ENCODE results near the gene WDSUB1.

WDSUB1 gene

GRCh38 chr2:159199761-159200465 lies 86.6 kb downstream of the WDSUB1 start:
- H3K4me1 ChIP-seq (ENCODE audit: control insufficient read depth in 1 of 2, insufficient read depth in 2 of 2, low read length in 2 of 2) = peaks cover 0 to 5% of the 10 kb centered on the region in 2 donors
- H3K9ac ChIP-seq (ENCODE audit: low read depth in 1 of 2, low read length in 2 of 2) = no peak overlapping the region
- no peak overlapping the region for H3K4me3 ChIP-seq (ENCODE audit: low read depth in 1 of 2, low read length in 2 of 2)
- no peak overlapping the region for H3K27ac ChIP-seq (ENCODE audit: low read depth, low read length)
- H3K36me3 ChIP-seq (ENCODE audit: control insufficient read depth in 1 of 2, insufficient read depth in 2 of 2, low read length in 2 of 2) = peaks cover 37 to 56% of the 10 kb centered on the region in 2 donors
- no peaks in the 10 kb centered on the region for H3K27me3 ChIP-seq (ENCODE audit: control insufficient read depth in 1 of 2, insufficient read depth in 2 of 2, low read length in 2 of 2)
- no peaks in the 10 kb centered on the region for H3K9me3 ChIP-seq (ENCODE audit: control insufficient read depth in 1 of 2, low read length in 2 of 2)

- H3K36me3 ChIP-seq (ENCODE audit: control insufficient read depth in 1 of 2, insufficient read depth in 2 of 2, low read length in 2 of 2) = peaks cover 39 to 62% of the 10 kb centered on the region in 2 donors
- no peak overlapping the region for H3K27ac ChIP-seq (ENCODE audit: low read depth, low read length)
- H3K9ac ChIP-seq (ENCODE audit: low read depth in 1 of 2, low read length in 2 of 2) = no peak overlapping the region
- no peaks in the 10 kb centered on the region for H3K9me3 ChIP-seq (ENCODE audit: control insufficient read depth in 1 of 2, low read length in 2 of 2)
- H3K4me3 ChIP-seq (ENCODE audit: low read depth in 1 of 2, low read length in 2 of 2) = no peak overlapping the region
- H3K27me3 ChIP-seq (ENCODE audit: control insufficient read depth in 1 of 2, insufficient read depth in 2 of 2, low read length in 2 of 2) = no peaks in the 10 kb centered on the region
- H3K4me1 ChIP-seq (ENCODE audit: control insufficient read depth in 1 of 2, insufficient read depth in 2 of 2, low read length in 2 of 2) = peaks cover 0 to 5% of the 10 kb centered on the region in 2 donors
These were observed 87.3 kb downstream of the WDSUB1 start for GRCh38 chr2:159199236-159199635.

- Histone ChIP-seq H3K4me1 (ENCODE audit: control insufficient read depth in 1 of 2, insufficient read depth in 2 of 2, low read length in 2 of 2) (peaks cover 0 to 5% of the 10 kb centered on the region in 2 donors), H3K9me3 (ENCODE audit: control insufficient read depth in 1 of 2, low read length in 2 of 2) (no peaks in the 10 kb centered on the region), H3K27ac (ENCODE audit: low read depth, low read length) (no peak overlapping the region), H3K9ac (ENCODE audit: low read depth in 1 of 2, low read length in 2 of 2) (no peak overlapping the region), H3K4me3 (ENCODE audit: low read depth in 1 of 2, low read length in 2 of 2) (no peak overlapping the region), H3K27me3 (ENCODE audit: control insufficient read depth in 1 of 2, insufficient read depth in 2 of 2, low read length in 2 of 2) (no peaks in the 10 kb centered on the region), H3K36me3 (ENCODE audit: control insufficient read depth in 1 of 2, insufficient read depth in 2 of 2, low read length in 2 of 2) (peaks cover 47 to 63% of the 10 kb centered on the region in 2 donors)
These were observed 90.0 kb downstream of the WDSUB1 start for GRCh38 chr2:159196393-159196925.

- no peak overlapping the region for H3K27ac ChIP-seq (ENCODE audit: low read depth, low read length)
- H3K9ac ChIP-seq (ENCODE audit: low read depth in 1 of 2, low read length in 2 of 2) = no peak overlapping the region
- H3K27me3 ChIP-seq (ENCODE audit: control insufficient read depth in 1 of 2, insufficient read depth in 2 of 2, low read length in 2 of 2) = no peaks in the 10 kb centered on the region
- H3K36me3 ChIP-seq (ENCODE audit: control insufficient read depth in 1 of 2, insufficient read depth in 2 of 2, low read length in 2 of 2) = peaks cover 49 to 60% of the 10 kb centered on the region in 2 donors
- H3K9me3 ChIP-seq (ENCODE audit: control insufficient read depth in 1 of 2, low read length in 2 of 2) = no peaks in the 10 kb centered on the region
- H3K4me3 ChIP-seq (ENCODE audit: low read depth in 1 of 2, low read length in 2 of 2) = no peak overlapping the region
- H3K4me1 ChIP-seq (ENCODE audit: control insufficient read depth in 1 of 2, insufficient read depth in 2 of 2, low read length in 2 of 2) = no peaks in the 10 kb centered on the region
These were observed 90.8 kb downstream of the WDSUB1 start for GRCh38 chr2:159195697-159196096.

- Histone ChIP-seq H3K9me3 (ENCODE audit: control insufficient read depth in 1 of 2, low read length in 2 of 2) (no peaks in the 10 kb centered on the region), H3K4me1 (ENCODE audit: control insufficient read depth in 1 of 2, insufficient read depth in 2 of 2, low read length in 2 of 2) (no peaks in the 10 kb centered on the region), H3K9ac (ENCODE audit: low read depth in 1 of 2, low read length in 2 of 2) (no peak overlapping the region), H3K4me3 (ENCODE audit: low read depth in 1 of 2, low read length in 2 of 2) (no peak overlapping the region), H3K27me3 (ENCODE audit: control insufficient read depth in 1 of 2, insufficient read depth in 2 of 2, low read length in 2 of 2) (no peaks in the 10 kb centered on the region), H3K27ac (ENCODE audit: low read depth, low read length) (no peak overlapping the region), H3K36me3 (ENCODE audit: control insufficient read depth in 1 of 2, insufficient read depth in 2 of 2, low read length in 2 of 2) (peaks cover 42 to 59% of the 10 kb centered on the region in 2 donors)
These were observed 92.3 kb downstream of the WDSUB1 start for GRCh38 chr2:159194241-159194640.

GRCh38 chr2:159193791-159194190 lies 92.7 kb downstream of the WDSUB1 start:
- H3K9me3 ChIP-seq (ENCODE audit: control insufficient read depth in 1 of 2, low read length in 2 of 2) = no peaks in the 10 kb centered on the region
- H3K4me3 ChIP-seq (ENCODE audit: low read depth in 1 of 2, low read length in 2 of 2) = no peak overlapping the region
- no peaks in the 10 kb centered on the region for H3K27me3 ChIP-seq (ENCODE audit: control insufficient read depth in 1 of 2, insufficient read depth in 2 of 2, low read length in 2 of 2)
- no peak overlapping the region for H3K27ac ChIP-seq (ENCODE audit: low read depth, low read length)
- no peaks in the 10 kb centered on the region for H3K4me1 ChIP-seq (ENCODE audit: control insufficient read depth in 1 of 2, insufficient read depth in 2 of 2, low read length in 2 of 2)
- no peak overlapping the region for H3K9ac ChIP-seq (ENCODE audit: low read depth in 1 of 2, low read length in 2 of 2)
- H3K36me3 ChIP-seq (ENCODE audit: control insufficient read depth in 1 of 2, insufficient read depth in 2 of 2, low read length in 2 of 2) = peaks cover 42 to 60% of the 10 kb centered on the region in 2 donors

- Histone ChIP-seq H3K4me1 (ENCODE audit: control insufficient read depth in 1 of 2, insufficient read depth in 2 of 2, low read length in 2 of 2) (no peaks in the 10 kb centered on the region), H3K4me3 (ENCODE audit: low read depth in 1 of 2, low read length in 2 of 2) (no peak overlapping the region), H3K27ac (ENCODE audit: low read depth, low read length) (no peak overlapping the region), H3K9me3 (ENCODE audit: control insufficient read depth in 1 of 2, low read length in 2 of 2) (no peaks in the 10 kb centered on the region), H3K9ac (ENCODE audit: low read depth in 1 of 2, low read length in 2 of 2) (no peak overlapping the region), H3K27me3 (ENCODE audit: control insufficient read depth in 1 of 2, insufficient read depth in 2 of 2, low read length in 2 of 2) (no peaks in the 10 kb centered on the region), H3K36me3 (ENCODE audit: control insufficient read depth in 1 of 2, insufficient read depth in 2 of 2, low read length in 2 of 2) (peaks cover 36 to 55% of the 10 kb centered on the region in 2 donors)
These were observed 94.1 kb downstream of the WDSUB1 start for GRCh38 chr2:159192371-159192918.

- H3K4me1 ChIP-seq (ENCODE audit: control insufficient read depth in 1 of 2, insufficient read depth in 2 of 2, low read length in 2 of 2) = no peaks in the 10 kb centered on the region
- no peaks in the 10 kb centered on the region for H3K27me3 ChIP-seq (ENCODE audit: control insufficient read depth in 1 of 2, insufficient read depth in 2 of 2, low read length in 2 of 2)
- no peak overlapping the region for H3K27ac ChIP-seq (ENCODE audit: low read depth, low read length)
- peaks cover 15 to 58% of the 10 kb centered on the region in 2 donors for H3K36me3 ChIP-seq (ENCODE audit: control insufficient read depth in 1 of 2, insufficient read depth in 2 of 2, low read length in 2 of 2)
- no peaks in the 10 kb centered on the region for H3K9me3 ChIP-seq (ENCODE audit: control insufficient read depth in 1 of 2, low read length in 2 of 2)
- no peak overlapping the region for H3K9ac ChIP-seq (ENCODE audit: low read depth in 1 of 2, low read length in 2 of 2)
- no peak overlapping the region for H3K4me3 ChIP-seq (ENCODE audit: low read depth in 1 of 2, low read length in 2 of 2)
These were observed 98.1 kb downstream of the WDSUB1 start for GRCh38 chr2:159188449-159188848.

GRCh38 chr2:159187106-159187505 lies 99.4 kb downstream of the WDSUB1 start:
- no peak overlapping the region for H3K4me3 ChIP-seq (ENCODE audit: low read depth in 1 of 2, low read length in 2 of 2)
- no peak overlapping the region for H3K9ac ChIP-seq (ENCODE audit: low read depth in 1 of 2, low read length in 2 of 2)
- H3K27me3 ChIP-seq (ENCODE audit: control insufficient read depth in 1 of 2, insufficient read depth in 2 of 2, low read length in 2 of 2) = no peaks in the 10 kb centered on the region
- H3K27ac ChIP-seq (ENCODE audit: low read depth, low read length) = no peak overlapping the region
- H3K4me1 ChIP-seq (ENCODE audit: control insufficient read depth in 1 of 2, insufficient read depth in 2 of 2, low read length in 2 of 2) = no peaks in the 10 kb centered on the region
- H3K9me3 ChIP-seq (ENCODE audit: control insufficient read depth in 1 of 2, low read length in 2 of 2) = no peaks in the 10 kb centered on the region
- peaks cover 15 to 54% of the 10 kb centered on the region in 2 donors for H3K36me3 ChIP-seq (ENCODE audit: control insufficient read depth in 1 of 2, insufficient read depth in 2 of 2, low read length in 2 of 2)

- Histone ChIP-seq H3K9ac (ENCODE audit: low read depth in 1 of 2, low read length in 2 of 2) (no peak overlapping the region), H3K4me3 (ENCODE audit: low read depth in 1 of 2, low read length in 2 of 2) (no peak overlapping the region), H3K27ac (ENCODE audit: low read depth, low read length) (no peak overlapping the region), H3K9me3 (ENCODE audit: control insufficient read depth in 1 of 2, low read length in 2 of 2) (no peaks in the 10 kb centered on the region), H3K4me1 (ENCODE audit: control insufficient read depth in 1 of 2, insufficient read depth in 2 of 2, low read length in 2 of 2) (no peaks in the 10 kb centered on the region), H3K27me3 (ENCODE audit: control insufficient read depth in 1 of 2, insufficient read depth in 2 of 2, low read length in 2 of 2) (no peaks in the 10 kb centered on the region), H3K36me3 (ENCODE audit: control insufficient read depth in 1 of 2, insufficient read depth in 2 of 2, low read length in 2 of 2) (peaks cover 11 to 51% of the 10 kb centered on the region in 2 donors)
These were observed 100.0 kb downstream of the WDSUB1 start for GRCh38 chr2:159186462-159186861.
